Measurements from ENCODE around the gene SLC28A3. TPM values are rescaled to one million over a fixed set of nuclear protein-coding genes. Genes with fewer than 3 reads are reported as not detected.

The SLC28A3 gene
- total RNA-seq, 6 donors from 2014 or later = 0.11 to 3.6 (median 0.38) TPM

GRCh38 chr9:84251921-84252320 is 88.6 kb downstream of the SLC28A3 start:
- H3K9me3 ChIP-seq = no peaks in the 10 kb centered on the region
- H3K27ac ChIP-seq = no peak overlapping the region
- no peaks in the 10 kb centered on the region for H3K27me3 ChIP-seq
- H3K36me3 ChIP-seq = no peaks in the 10 kb centered on the region
- TF ChIP-seq EP300 (IDR thresholded peaks at IDR 0.05) (no peak), POLR2AphosphoS5 (IDR thresholded peaks at IDR 0.05) (no peak), POLR2A (IDR thresholded peaks at IDR 0.05) (no peak)
- TF ChIP-seq, protein P1, sequence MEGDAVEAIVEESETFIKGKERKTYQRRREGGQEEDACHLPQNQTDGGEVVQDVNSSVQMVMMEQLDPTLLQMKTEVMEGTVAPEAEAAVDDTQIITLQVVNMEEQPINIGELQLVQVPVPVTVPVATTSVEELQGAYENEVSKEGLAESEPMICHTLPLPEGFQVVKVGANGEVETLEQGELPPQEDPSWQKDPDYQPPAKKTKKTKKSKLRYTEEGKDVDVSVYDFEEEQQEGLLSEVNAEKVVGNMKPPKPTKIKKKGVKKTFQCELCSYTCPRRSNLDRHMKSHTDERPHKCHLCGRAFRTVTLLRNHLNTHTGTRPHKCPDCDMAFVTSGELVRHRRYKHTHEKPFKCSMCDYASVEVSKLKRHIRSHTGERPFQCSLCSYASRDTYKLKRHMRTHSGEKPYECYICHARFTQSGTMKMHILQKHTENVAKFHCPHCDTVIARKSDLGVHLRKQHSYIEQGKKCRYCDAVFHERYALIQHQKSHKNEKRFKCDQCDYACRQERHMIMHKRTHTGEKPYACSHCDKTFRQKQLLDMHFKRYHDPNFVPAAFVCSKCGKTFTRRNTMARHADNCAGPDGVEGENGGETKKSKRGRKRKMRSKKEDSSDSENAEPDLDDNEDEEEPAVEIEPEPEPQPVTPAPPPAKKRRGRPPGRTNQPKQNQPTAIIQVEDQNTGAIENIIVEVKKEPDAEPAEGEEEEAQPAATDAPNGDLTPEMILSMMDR (IDR thresholded peaks at IDR 0.05) = no peak
- 76 to 80% methylated on average over 7 of the region's 7 CpGs for WGBS, 2 donors
- no peak overlapping the region for H3K4me3 ChIP-seq
- H3K4me1 ChIP-seq = no peaks in the 10 kb centered on the region
- no peak for ATAC-seq (ENCODE audit: low FRiP score in 2 of 2)
- no peak for DNase-seq

DNA sequence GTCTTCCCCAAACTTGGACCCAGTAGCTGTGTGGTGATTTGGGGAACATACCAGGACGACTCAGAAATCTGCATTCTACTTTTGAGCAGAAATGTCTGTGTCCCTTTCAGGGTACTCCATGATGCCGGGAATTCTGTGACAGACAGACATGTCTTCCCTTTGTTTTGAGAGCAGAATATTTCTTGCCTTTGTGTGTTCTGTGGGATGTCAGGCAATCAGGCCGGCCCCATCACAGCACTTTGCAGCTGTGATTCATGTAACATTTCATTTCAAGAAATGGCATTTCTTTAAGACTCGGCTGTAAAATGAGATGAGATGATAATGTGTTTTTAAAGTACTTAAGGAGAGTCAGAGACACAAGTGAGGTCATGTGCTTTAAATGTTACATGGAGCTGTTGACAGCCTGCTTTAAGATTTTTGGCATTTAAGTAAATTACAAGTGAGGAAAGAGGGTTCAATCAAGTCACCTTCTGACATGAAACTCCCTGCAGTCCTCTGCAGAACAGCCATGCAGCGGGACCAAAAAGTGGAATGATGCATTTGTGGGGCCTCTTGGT is 98.7 kb downstream of the SLC28A3 start:
- Histone ChIP-seq H3K27me3 (no peaks in the 10 kb centered on the region), H3K9me3 (no peaks in the 10 kb centered on the region), H3K4me3 (no peak overlapping the region), H3K4me1 (no peaks in the 10 kb centered on the region), H3K36me3 (no peaks in the 10 kb centered on the region), H3K27ac (no peak overlapping the region)
- DNase-seq (no peak), ATAC-seq (ENCODE audit: low FRiP score in 2 of 2) (no peak)
- 72 to 74% methylated on average over 5 of the region's 5 CpGs for WGBS, 2 donors
- no peak for TF ChIP-seq POLR2A (IDR thresholded peaks at IDR 0.05)
- TF ChIP-seq, protein P1 (IDR thresholded peaks at IDR 0.05) = no peak
- no peak for TF ChIP-seq EP300 (IDR thresholded peaks at IDR 0.05)
- TF ChIP-seq POLR2AphosphoS5 (IDR thresholded peaks at IDR 0.05) = no peak

- no peaks in the 10 kb centered on the region for H3K9me3 ChIP-seq
- DNase-seq (no peak), ATAC-seq (ENCODE audit: low FRiP score in 2 of 2) (no peak)
- no peaks in the 10 kb centered on the region for H3K4me1 ChIP-seq
- TF ChIP-seq EP300 (IDR thresholded peaks at IDR 0.05) = no peak
- TF ChIP-seq POLR2A (IDR thresholded peaks at IDR 0.05) = no peak
- TF ChIP-seq, protein P1 (IDR thresholded peaks at IDR 0.05) = no peak
- no peak for TF ChIP-seq POLR2AphosphoS5 (IDR thresholded peaks at IDR 0.05)
- H3K27me3 ChIP-seq = no peaks in the 10 kb centered on the region
- WGBS, 2 donors = 59 to 74% methylated on average over 2 of the region's 2 CpGs
- H3K4me3 ChIP-seq = no peak overlapping the region
- no peak overlapping the region for H3K27ac ChIP-seq
- no peaks in the 10 kb centered on the region for H3K36me3 ChIP-seq
Observed at GRCh38 chr9:84239343-84239742, 101.2 kb downstream of the SLC28A3 start.

GRCh38 chr9:84238652-84239051 is 101.9 kb downstream of the SLC28A3 start:
- DNase-seq = no peak
- no peaks in the 10 kb centered on the region for H3K9me3 ChIP-seq
- no peaks in the 10 kb centered on the region for H3K27me3 ChIP-seq
- H3K36me3 ChIP-seq = no peaks in the 10 kb centered on the region
- no peak for TF ChIP-seq POLR2A (IDR thresholded peaks at IDR 0.05)
- no peak for TF ChIP-seq EP300 (IDR thresholded peaks at IDR 0.05)
- TF ChIP-seq POLR2AphosphoS5 (IDR thresholded peaks at IDR 0.05) = no peak
- TF ChIP-seq, protein P1 (IDR thresholded peaks at IDR 0.05) = no peak
- WGBS, 2 donors = 79 to 91% methylated on average over 4 of the region's 4 CpGs
- no peak overlapping the region for H3K4me3 ChIP-seq
- ATAC-seq (ENCODE audit: low FRiP score in 2 of 2) = no peak
- H3K4me1 ChIP-seq = no peaks in the 10 kb centered on the region
- H3K27ac ChIP-seq = no peak overlapping the region

- no peak for TF ChIP-seq POLR2AphosphoS5 (IDR thresholded peaks at IDR 0.05)
- no peak for TF ChIP-seq EP300 (IDR thresholded peaks at IDR 0.05)
- no peak for TF ChIP-seq POLR2A (IDR thresholded peaks at IDR 0.05)
- TF ChIP-seq, protein P1 (IDR thresholded peaks at IDR 0.05) = no peak
- no peaks in the 10 kb centered on the region for H3K9me3 ChIP-seq
- no peak for ATAC-seq (ENCODE audit: low FRiP score in 2 of 2)
- H3K27ac ChIP-seq = no peak overlapping the region
- no peaks in the 10 kb centered on the region for H3K4me1 ChIP-seq
- H3K27me3 ChIP-seq = no peaks in the 10 kb centered on the region
- no peak for DNase-seq
- WGBS, 2 donors = 93 to 95% methylated on average over 4 of the region's 4 CpGs
- no peaks in the 10 kb centered on the region for H3K36me3 ChIP-seq
- H3K4me3 ChIP-seq = no peak overlapping the region
Observed at GRCh38 chr9:84235511-84235910, 105.0 kb downstream of the SLC28A3 start.

Data from upper lobe of left lung (tissue), 6 donors.